SK-N-SH (cell line): ENCODE data around the gene KRTAP5-8. TPM values are rescaled to one million over a fixed set of nuclear protein-coding genes. Genes with fewer than 3 reads are reported as not detected.

ENCODE experiments used
- CTCF ChIA-PET: fragments of 300-600, 350-600 bp; formaldehyde crosslinking; extraction: SDS; loops from one replicate; lab custom pipeline; 2021; lab: Yijun Ruan, JAX
- POLR2A ChIA-PET: fragments of 350-600 bp; sonication (Branson Sonifier 250); formaldehyde crosslinking; extraction: SDS; loops from one replicate; lab custom pipeline; 2020; ENCODE audit warnings: antibody characterized with exemption, inconsistent platforms; lab: Yijun Ruan, JAX
- DNase-seq: peaks from one replicate; pipeline ENCODE4 v3.0.0; 2012
- H2AFZ ChIP-seq: fragments of 200-600 bp; sonication (generic); 2 replicates; pipeline ENCODE4 v1.8.1; 2016; ENCODE audit warnings: antibody characterized with exemption, mild to moderate bottlenecking, low read depth
- H3F3A ChIP-seq: fragments of 200-600 bp; sonication (generic); replicated peaks from 2 replicates; pipeline ENCODE3; 2016; ENCODE audit warnings: antibody characterized with exemption, mild to moderate bottlenecking; ENCODE audit not compliant: insufficient read depth
- H3K27ac ChIP-seq, 2 experiments: fragments of 200-500 bp in 1 of 2; fragments of 200-600 bp in 1 of 2; sonication (Bioruptor generic) in 1 of 2; sonication (generic), shearing (Covaris generic) in 1 of 2; 2 replicates each; pipeline versions ENCODE4 v1.5.1 to v1.6.1; 2014 to 2016; ENCODE audit warnings: low read depth in 2 of 2, inconsistent platforms in 1 of 2, low read length in 1 of 2, mild to moderate bottlenecking in 1 of 2, mixed read lengths in 1 of 2
- H3K27me3 ChIP-seq: fragments of 200-600 bp; sonication (generic), shearing (Covaris generic); 2 replicates; pipeline ENCODE4 v1.6.1; 2016; ENCODE audit warnings: mixed run types; ENCODE audit not compliant: insufficient read depth
- H3K36me3 ChIP-seq, 2 experiments: fragments of 200-500 bp in 1 of 2; fragments of 200-600 bp in 1 of 2; sonication (Bioruptor generic) in 1 of 2; sonication (generic) in 1 of 2; replicated peaks in 1 of 2; 2 replicates each; pipeline versions ENCODE3 to v1.5.1; 2014 to 2016; ENCODE audit warnings: low read length in 1 of 2, mild to moderate bottlenecking in 1 of 2; ENCODE audit not compliant: insufficient read depth in 2 of 2, control insufficient read depth in 1 of 2
- H3K4me1 ChIP-seq, 2 experiments: fragments of 200-500 bp in 1 of 2; fragments of 200-600 bp in 1 of 2; sonication (Bioruptor generic) in 1 of 2; sonication (generic), shearing (Covaris generic) in 1 of 2; 2 replicates each; pipeline versions ENCODE4 v1.5.1 to v1.6.1; 2014 to 2016; ENCODE audit warnings: low read depth in 1 of 2, low read length in 1 of 2, mixed run types in 1 of 2; ENCODE audit not compliant: insufficient read depth in 2 of 2, control insufficient read depth in 1 of 2
- H3K4me2 ChIP-seq: fragments of 200-600 bp; sonication (generic), shearing (Covaris generic); 2 replicates; pipeline ENCODE4 v1.6.1; 2017; ENCODE audit warnings: mixed run types
- H3K4me3 ChIP-seq, 2 experiments: fragments of 200-500 bp in 1 of 2; fragments of 200-600 bp in 1 of 2; sonication (Bioruptor generic) in 1 of 2; sonication (generic), shearing (Covaris generic) in 1 of 2; 2 replicates each; pipeline versions ENCODE4 v1.5.1 to v1.8.1; 2014 to 2016; ENCODE audit warnings: low read depth in 2 of 2, inconsistent platforms in 1 of 2, low read length in 1 of 2, mild to moderate bottlenecking in 1 of 2, mixed read lengths in 1 of 2, moderate library complexity in 1 of 2
- H3K79me2 ChIP-seq: fragments of 200-600 bp; sonication (generic); 2 replicates; pipeline ENCODE4 v1.8.1; 2017; ENCODE audit warnings: mild to moderate bottlenecking; ENCODE audit not compliant: insufficient read depth
- H3K9ac ChIP-seq: fragments of 200-600 bp; sonication (generic); 2 replicates; pipeline ENCODE4 v1.6.1; 2017; ENCODE audit warnings: mixed run types
- H3K9me2 ChIP-seq: fragments of 200-600 bp; sonication (generic); 2 replicates; pipeline ENCODE4 v1.6.1; 2017; ENCODE audit warnings: mixed run types
- H3K9me3 ChIP-seq: fragments of 200-600 bp; sonication (generic); 2 replicates; pipeline ENCODE4 v1.6.1; 2017; ENCODE audit warnings: mixed run types, mild to moderate bottlenecking, moderate library complexity
- H4K20me1 ChIP-seq: fragments of 200-600 bp; sonication (generic); 2 replicates; pipeline ENCODE4 v1.6.1; 2017; ENCODE audit warnings: mild to moderate bottlenecking, mixed run types; ENCODE audit not compliant: insufficient read depth
- CTCF ChIP-seq: fragments of 200-600 bp; sonication (generic); IDR thresholded peaks from 2 replicates; pipeline ENCODE4 v1.6.1; 2017; ENCODE audit warnings: antibody characterized with exemption, mild to moderate bottlenecking, moderate library complexity
- EP300 ChIP-seq, 2 experiments: IDR thresholded peaks; 2 replicates each; pipeline versions ENCODE4 v1.4.0 to v1.6.1; 2012; ENCODE audit warnings: borderline replicate concordance in 1 of 2, low read depth in 1 of 2, low read length in 1 of 2
- EZH2phosphoT487 ChIP-seq: fragments of 200-600 bp; sonication (generic); IDR thresholded peaks from 2 replicates; pipeline ENCODE4 v1.6.1; 2017; ENCODE audit warnings: low read depth, mixed run types, mild to moderate bottlenecking, antibody characterized with exemption, moderate library complexity, borderline replicate concordance
- FOXJ3 ChIP-seq: sonication (generic); formaldehyde crosslinking; IDR thresholded peaks from 2 replicates; pipeline ENCODE4 v1.5.1; 2020; ENCODE audit warnings: mild to moderate bottlenecking, missing genetic modification reagents
- GABPA ChIP-seq: IDR thresholded peaks from 2 replicates; pipeline ENCODE4 v1.4.0; 2012; ENCODE audit warnings: low read depth, mild to moderate bottlenecking
- GATA2 ChIP-seq: sonication (generic); formaldehyde crosslinking; IDR thresholded peaks from 2 replicates; pipeline ENCODE4 v1.5.0; 2020; ENCODE audit warnings: mild to moderate bottlenecking, missing genetic modification reagents
- IRF3 ChIP-seq: fragments of 150-350 bp; IDR thresholded peaks from 2 replicates; pipeline ENCODE4 v1.6.1; 2016; ENCODE audit warnings: mild to moderate bottlenecking, low read depth, low read length
- JUND ChIP-seq: IDR thresholded peaks from 2 replicates; pipeline ENCODE4 v1.4.0; 2012
- MAX ChIP-seq: IDR thresholded peaks from 2 replicates; pipeline ENCODE4 v1.4.0; 2012; ENCODE audit warnings: low read depth
- MEF2A ChIP-seq: IDR thresholded peaks from 2 replicates; pipeline ENCODE4 v1.4.0; 2012; ENCODE audit warnings: low read depth, borderline replicate concordance
- MXI1 ChIP-seq: IDR thresholded peaks from 2 replicates; pipeline ENCODE4 v1.6.1; 2012; ENCODE audit warnings: mild to moderate bottlenecking, low read depth, low read length, improper control_type of control experiment
- NRF1 ChIP-seq: IDR thresholded peaks from 2 replicates; pipeline ENCODE4 v1.6.1; 2012; ENCODE audit warnings: low read depth, mild to moderate bottlenecking, low read length
- RCOR1 ChIP-seq: fragments of 150-350 bp; IDR thresholded peaks from 2 replicates; pipeline ENCODE4 v1.6.1; 2017; ENCODE audit warnings: antibody characterized with exemption, low read length
- REST ChIP-seq: IDR thresholded peaks from 2 replicates; pipeline ENCODE4 v1.6.1; 2012; ENCODE audit warnings: mild to moderate bottlenecking, low read depth, low read length, moderate library complexity
- RFX5 ChIP-seq: IDR thresholded peaks from 2 replicates; pipeline ENCODE4 v1.6.1; 2012; ENCODE audit warnings: mild to moderate bottlenecking, improper control_type of control experiment, low read length
- SMC3 ChIP-seq: IDR thresholded peaks from 2 replicates; pipeline ENCODE4 v1.6.1; 2012; ENCODE audit warnings: low read depth, low read length, improper control_type of control experiment
- TEAD4 ChIP-seq: IDR thresholded peaks from 2 replicates; pipeline ENCODE4 v1.4.0; 2012; ENCODE audit warnings: mild to moderate bottlenecking, borderline replicate concordance; ENCODE audit not compliant: insufficient read depth
- YY1 ChIP-seq: IDR thresholded peaks from 2 replicates; pipeline ENCODE4 v1.4.0; 2012; ENCODE audit warnings: low read depth, mild to moderate bottlenecking
- ZBTB33 ChIP-seq: IDR thresholded peaks from 2 replicates; pipeline ENCODE4 v1.4.0; 2012; ENCODE audit warnings: low read depth, borderline replicate concordance
- WGBS: methylation state at CpG from one replicate; pipeline ENCODE4 v1.1.6; 2017; ENCODE audit warnings: low lambda C conversion rate; 5-methylcytosine and 5-hydroxymethylcytosine counted together
- polyA plus RNA-seq, 3 experiments: library from polyadenylated mRNA; depleted of rRNA; stranded (reverse); fragments of >200 nt; gene quantifications; 2 replicates each; pipeline ENCODE4 v1.2.3, GENCODE V29; 2012
- TF ChIP-seq, protein P1 (sequence below): IDR thresholded peaks from 2 replicates; pipeline ENCODE4 v1.4.0; 2012; ENCODE audit warnings: low read depth, borderline replicate concordance

KRTAP5-8 gene
- polyA plus RNA-seq, 1 of the 3 experiments (the other 2 are of a cell fraction): not detected

- ChIA-PET CTCF (interaction anchor here (2.1 kb wide), 1 partner anchor 25 kb away, joined by 9 read pairs; no protein-coding TSS in a partner anchor), POLR2A (no interaction called here)
These were observed 17.7 kb downstream of the KRTAP5-8 start for GRCh38 chr11:71555508-71555907.

More at GRCh38 chr11:71555508-71555907, 17.7 kb downstream of the KRTAP5-8 start:
- no peaks in the 10 kb centered on the region for H3K4me1 ChIP-seq
- no peaks in the 10 kb centered on the region for H3K27me3 ChIP-seq
- no peak overlapping the region for H3K4me2 ChIP-seq
- no peaks in the 10 kb centered on the region for H4K20me1 ChIP-seq
- no peak overlapping the region for H2AFZ ChIP-seq
- H3K79me2 ChIP-seq: no peaks in the 10 kb centered on the region
- H3K27ac ChIP-seq: no peak overlapping the region
- no peaks in the 10 kb centered on the region for H3F3A ChIP-seq
- H3K9me2 ChIP-seq: no peaks in the 10 kb centered on the region
- no peak for TF ChIP-seq GATA2 (CRISPR knock-in tag)
- no peak for TF ChIP-seq RFX5
- no peak for TF ChIP-seq IRF3
- TF ChIP-seq SMC3: no peak
- TF ChIP-seq GABPA: no peak
- no peak for TF ChIP-seq TEAD4
- no peak for TF ChIP-seq YY1
- no peak for TF ChIP-seq EP300 (IDR thresholded peaks at IDR 0.05; ENCODE audit: borderline replicate concordance in 1 of 2, low read depth in 1 of 2, low read length in 1 of 2)
- TF ChIP-seq, protein P1, sequence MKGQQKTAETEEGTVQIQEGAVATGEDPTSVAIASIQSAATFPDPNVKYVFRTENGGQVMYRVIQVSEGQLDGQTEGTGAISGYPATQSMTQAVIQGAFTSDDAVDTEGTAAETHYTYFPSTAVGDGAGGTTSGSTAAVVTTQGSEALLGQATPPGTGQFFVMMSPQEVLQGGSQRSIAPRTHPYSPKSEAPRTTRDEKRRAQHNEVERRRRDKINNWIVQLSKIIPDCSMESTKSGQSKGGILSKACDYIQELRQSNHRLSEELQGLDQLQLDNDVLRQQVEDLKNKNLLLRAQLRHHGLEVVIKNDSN: no peak
- no peak for TF ChIP-seq JUND
- no peak for TF ChIP-seq MXI1
- no peak for TF ChIP-seq ZBTB33
- TF ChIP-seq REST: no peak
- TF ChIP-seq FOXJ3 (CRISPR knock-in tag): no peak
- no peak for TF ChIP-seq RCOR1
- TF ChIP-seq NRF1: no peak
- no peak for TF ChIP-seq MAX
- no peak for TF ChIP-seq CTCF
- TF ChIP-seq EZH2phosphoT487: no peak
- no peak for TF ChIP-seq MEF2A
- no peak for DNase-seq
- H3K4me3 ChIP-seq: no peak overlapping the region
- 7% methylated on average over 3 of the region's 11 CpGs for WGBS
- H3K9ac ChIP-seq: no peak overlapping the region
- no peaks in the 10 kb centered on the region for H3K9me3 ChIP-seq
- no peaks in the 10 kb centered on the region for H3K36me3 ChIP-seq
